ENCODE measurements around the gene ATXN2. TPM values are rescaled to one million over a fixed set of nuclear protein-coding genes. Genes with fewer than 3 reads are reported as not detected.
"Not testable (repeated sequence)": the region's sequence is repeated elsewhere in the genome, so short reads cannot be mapped to it uniquely, and the experiment has no call there.

ATXN2 gene
- total RNA-seq, 2 experiments from 2014 or later, result 37.2 to 42.3 TPM

DNA sequence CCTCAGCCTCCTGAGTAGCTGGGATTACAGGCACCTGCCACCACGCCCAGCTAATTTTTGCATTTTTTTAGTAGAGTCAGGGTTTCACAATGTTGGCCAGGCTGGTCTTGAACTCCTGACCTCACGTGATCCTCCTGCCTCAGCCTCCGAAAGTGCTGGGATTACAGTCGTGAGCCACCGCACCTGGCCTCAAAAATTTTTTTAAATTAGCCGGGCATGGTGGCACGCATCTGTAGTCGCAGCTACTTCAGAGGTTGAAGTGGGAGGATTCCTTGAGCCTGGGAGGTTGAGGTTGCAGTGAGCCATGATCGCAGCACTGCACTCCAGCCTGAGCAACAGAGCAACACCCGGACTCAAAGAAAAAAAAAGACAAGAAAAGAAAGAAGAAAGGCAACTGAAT is 18.7 kb upstream of the ATXN2 start:
- H3K27ac Mint-ChIP-seq; H3K9me3 Mint-ChIP-seq; H3K27me3 Mint-ChIP-seq; H3K4me1 Mint-ChIP-seq; H3K36me3 Mint-ChIP-seq; ATAC-seq (ENCODE audit: low read depth); DNase-seq; H3K4me3 Mint-ChIP-seq: not testable (repeated sequence)
- POLR2A ChIA-PET, result interaction anchor here (0.7 kb wide), 1 partner anchor 52 kb away, joined by 3 read pairs; no protein-coding TSS in a partner anchor

DNA sequence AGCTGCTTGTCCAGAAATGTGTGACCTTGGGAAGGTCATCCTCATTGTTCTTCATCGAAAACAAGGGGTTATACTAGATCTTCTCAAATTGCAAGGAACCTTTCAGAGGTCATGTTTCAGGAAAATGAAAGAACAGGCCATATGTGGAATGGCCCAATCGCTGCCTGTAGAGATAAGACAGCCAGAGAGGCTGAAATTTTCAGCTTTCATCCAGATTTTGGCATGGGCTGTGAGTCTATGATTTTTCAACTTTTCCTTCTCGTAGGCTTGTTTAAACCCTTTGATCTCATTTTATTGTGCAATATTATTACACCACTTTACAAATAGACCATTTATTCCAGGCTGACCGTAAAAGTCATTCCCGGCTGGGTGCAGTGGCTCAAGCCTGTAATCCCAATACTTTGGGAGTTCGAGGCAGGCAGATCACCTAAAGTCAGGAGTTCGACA is 17.1 kb upstream of the ATXN2 start:
- Mint-ChIP-seq H3K27me3 (no peaks in the 10 kb centered on the region), H3K36me3 (no peaks in the 10 kb centered on the region), H3K9me3 (no peaks in the 10 kb centered on the region), H3K4me1 (no peaks in the 10 kb centered on the region), H3K27ac (no peak overlapping the region), H3K4me3 (no peak overlapping the region)
- DNase-seq, result no peak
- POLR2A ChIA-PET, result no interaction called here
- no peak for ATAC-seq (ENCODE audit: low read depth)

DNA sequence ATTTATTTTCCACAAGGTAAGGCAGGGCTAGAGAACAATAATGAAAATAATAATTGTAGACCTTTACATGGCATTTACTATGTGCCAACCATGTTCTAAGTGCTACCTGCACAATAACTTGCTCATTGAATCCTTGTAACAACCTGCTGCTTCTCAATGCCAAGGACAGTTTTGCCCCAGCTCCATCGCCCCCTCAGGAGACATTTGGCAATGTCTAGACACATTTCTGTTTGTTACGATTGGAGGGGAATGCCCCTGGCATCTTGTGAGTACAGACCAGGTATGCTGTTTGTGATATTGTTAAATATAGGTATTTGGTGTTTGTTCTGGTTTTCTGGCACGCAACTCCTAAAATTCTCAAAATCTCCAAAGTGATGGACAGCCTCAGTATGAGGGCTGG is 8.1 kb upstream of the ATXN2 start:
- H3K27me3 Mint-ChIP-seq, result peaks cover 7% of the 10 kb centered on the region
- DNase-seq, result no peak
- no peaks in the 10 kb centered on the region for H3K36me3 Mint-ChIP-seq
- H3K27ac Mint-ChIP-seq, result no peak overlapping the region
- H3K4me1 Mint-ChIP-seq, result no peaks in the 10 kb centered on the region
- no peak for ATAC-seq (ENCODE audit: low read depth)
- H3K4me3 Mint-ChIP-seq, result no peak overlapping the region
- POLR2A ChIA-PET, result no interaction called here
- H3K9me3 Mint-ChIP-seq, result no peaks in the 10 kb centered on the region

DNA sequence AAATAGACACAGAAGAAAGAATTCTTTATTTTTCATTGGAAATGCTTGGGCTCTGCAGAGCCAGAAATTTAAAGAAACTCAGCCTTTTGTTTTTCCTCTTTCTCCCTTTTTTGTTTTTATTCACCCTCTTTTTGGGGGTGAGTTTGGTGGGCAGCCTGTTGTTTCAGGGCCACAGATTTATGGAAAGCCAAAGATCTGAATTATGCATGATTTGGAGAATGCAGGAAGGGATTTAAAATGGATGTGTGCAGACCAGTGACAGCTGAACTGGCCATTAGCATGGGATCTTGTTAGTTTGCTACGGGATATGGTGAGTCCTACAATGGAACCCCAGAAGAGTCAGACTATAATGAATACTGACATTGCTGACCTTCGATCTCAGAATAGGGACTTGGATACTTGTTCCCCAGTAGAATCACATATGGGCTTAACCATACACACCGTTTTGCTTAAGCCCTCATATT is 7.7 kb upstream of the ATXN2 start:
- Mint-ChIP-seq H3K27me3 (peaks cover 7% of the 10 kb centered on the region), H3K4me3 (no peak overlapping the region), H3K4me1 (no peaks in the 10 kb centered on the region), H3K9me3 (no peaks in the 10 kb centered on the region), H3K36me3 (no peaks in the 10 kb centered on the region), H3K27ac (no peak overlapping the region)
- POLR2A ChIA-PET, result no interaction called here
- no peak for DNase-seq
- no peak for ATAC-seq (ENCODE audit: low read depth)

DNA sequence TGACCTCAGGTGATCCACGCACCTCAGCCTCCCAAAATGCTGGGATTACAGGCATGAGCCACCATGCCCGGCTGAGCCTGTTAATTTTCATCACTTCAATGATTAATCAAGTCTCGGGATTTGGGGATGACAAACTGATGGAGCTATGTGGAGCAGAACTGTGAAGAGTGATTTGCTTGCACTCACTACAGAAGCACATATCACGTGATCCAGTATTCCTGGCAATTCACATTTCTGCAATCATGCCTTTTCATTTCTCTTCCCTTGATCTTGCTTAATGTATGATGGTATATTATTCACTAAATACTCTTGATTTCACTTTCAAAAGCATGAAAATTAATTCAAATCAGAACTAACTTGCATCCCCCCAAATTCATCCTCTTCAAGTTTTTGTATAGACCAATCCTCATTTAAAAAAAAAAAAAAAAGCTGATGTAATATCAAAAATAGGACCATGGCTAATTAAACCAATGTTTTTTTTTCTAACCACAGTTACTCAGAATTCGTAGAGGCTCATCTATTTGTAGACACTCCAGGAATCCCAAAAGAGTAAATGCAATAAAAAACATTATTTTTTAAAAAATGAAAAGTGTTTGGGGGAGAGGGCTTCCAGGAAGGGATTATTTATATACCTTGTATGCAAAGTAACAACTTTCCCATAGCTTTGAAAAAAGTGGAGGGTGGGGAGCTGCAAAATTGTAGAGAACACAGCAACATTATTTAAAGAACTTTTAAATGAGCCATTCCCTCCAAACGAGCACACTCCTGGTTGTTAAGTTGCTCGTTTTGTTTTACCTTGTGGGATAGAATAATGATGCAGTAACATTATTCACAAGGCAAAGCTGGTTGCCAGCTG is 7.0 kb upstream of the ATXN2 start:
- ATAC-seq (ENCODE audit: low read depth) (no peak), DNase-seq (no peak)
- no peak overlapping the region for H3K4me3 Mint-ChIP-seq
- POLR2A ChIA-PET, result no interaction called here
- H3K36me3 Mint-ChIP-seq, result no peaks in the 10 kb centered on the region
- no peaks in the 10 kb centered on the region for H3K9me3 Mint-ChIP-seq
- H3K27ac Mint-ChIP-seq, result no peak overlapping the region
- no peaks in the 10 kb centered on the region for H3K4me1 Mint-ChIP-seq
- H3K27me3 Mint-ChIP-seq, result peaks cover 7% of the 10 kb centered on the region

DNA sequence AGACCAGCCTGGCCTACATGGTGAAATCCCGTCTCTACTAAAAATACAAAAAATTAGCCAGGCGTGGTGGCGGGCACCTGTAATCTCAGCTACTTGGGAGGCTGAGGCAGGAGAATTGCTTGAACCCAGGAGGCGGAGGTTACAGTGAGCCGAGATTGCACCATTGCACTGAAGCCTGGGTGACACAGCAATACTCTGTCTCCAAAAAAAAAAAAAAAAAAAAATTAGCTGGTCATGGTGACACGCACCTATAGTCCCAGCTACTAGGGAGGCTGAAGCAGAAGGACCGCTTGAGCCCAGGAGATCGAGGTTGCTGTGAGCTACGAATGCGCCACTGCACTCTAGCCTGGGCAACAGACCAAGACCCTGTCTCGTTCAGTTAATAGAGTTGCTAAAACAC is 3.7 kb upstream of the ATXN2 start:
- not testable (repeated sequence) for H3K9me3 Mint-ChIP-seq; H3K27ac Mint-ChIP-seq; DNase-seq; ATAC-seq (ENCODE audit: low read depth); H3K4me1 Mint-ChIP-seq; H3K27me3 Mint-ChIP-seq; H3K36me3 Mint-ChIP-seq; H3K4me3 Mint-ChIP-seq
- POLR2A ChIA-PET, result interaction anchor here (0.7 kb wide), 1 partner anchor 20 kb away, joined by 4 read pairs; no protein-coding TSS in a partner anchor

DNA sequence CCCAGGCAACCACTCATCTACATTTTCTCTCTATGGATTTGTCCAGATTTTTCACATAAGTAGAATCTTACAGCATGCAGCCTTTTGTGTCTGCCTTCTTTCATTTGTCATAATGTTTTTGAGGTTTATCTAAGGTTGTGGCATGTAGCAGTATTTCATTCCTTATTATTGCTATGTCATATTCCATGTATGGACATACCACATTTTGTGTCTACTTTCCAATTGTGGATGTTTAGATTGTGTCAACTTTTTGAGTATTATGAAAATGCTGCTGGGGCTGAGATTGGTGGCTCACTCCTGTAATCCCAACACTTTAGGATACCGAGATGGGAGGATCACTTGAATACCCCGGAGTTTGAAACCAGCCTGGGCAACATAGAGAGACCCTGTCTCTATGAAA is 3.2 kb upstream of the ATXN2 start:
- H3K27ac Mint-ChIP-seq, result no peak overlapping the region
- no peaks in the 10 kb centered on the region for H3K36me3 Mint-ChIP-seq
- H3K9me3 Mint-ChIP-seq, result no peaks in the 10 kb centered on the region
- no peak for DNase-seq
- H3K4me3 Mint-ChIP-seq, result no peak overlapping the region
- peaks cover 5% of the 10 kb centered on the region for H3K27me3 Mint-ChIP-seq
- POLR2A ChIA-PET, result interaction anchor here (0.7 kb wide), 1 partner anchor 20 kb away, joined by 4 read pairs; no protein-coding TSS in a partner anchor
- no peak for ATAC-seq (ENCODE audit: low read depth)
- H3K4me1 Mint-ChIP-seq, result peaks cover 8% of the 10 kb centered on the region

DNA sequence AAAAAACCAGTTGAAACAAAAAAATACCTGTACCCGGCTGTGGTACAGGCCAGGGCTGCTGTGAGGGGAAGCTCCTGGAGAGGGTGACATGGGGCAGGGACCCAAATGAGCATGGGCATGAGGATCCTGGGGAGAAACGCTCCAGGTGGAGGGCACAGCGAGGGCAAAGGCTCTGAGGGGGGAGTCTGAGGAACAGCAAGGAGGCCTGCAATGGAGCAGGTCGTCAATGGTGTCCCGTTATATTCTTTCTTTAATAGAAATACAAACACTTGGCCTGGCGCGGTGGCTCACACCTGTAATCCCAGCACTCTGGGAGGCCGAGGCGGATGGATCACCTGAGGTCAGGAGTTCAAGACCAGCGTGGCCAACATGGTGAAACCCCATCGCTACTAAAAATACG is 1.9 kb upstream of the ATXN2 start:
- DNase-seq; H3K4me3 Mint-ChIP-seq; H3K27ac Mint-ChIP-seq; POLR2A ChIA-PET; H3K9me3 Mint-ChIP-seq; H3K36me3 Mint-ChIP-seq; H3K27me3 Mint-ChIP-seq; ATAC-seq (ENCODE audit: low read depth): not testable (repeated sequence)
- H3K4me1 Mint-ChIP-seq, result peaks cover 16% of the 10 kb centered on the region

DNA sequence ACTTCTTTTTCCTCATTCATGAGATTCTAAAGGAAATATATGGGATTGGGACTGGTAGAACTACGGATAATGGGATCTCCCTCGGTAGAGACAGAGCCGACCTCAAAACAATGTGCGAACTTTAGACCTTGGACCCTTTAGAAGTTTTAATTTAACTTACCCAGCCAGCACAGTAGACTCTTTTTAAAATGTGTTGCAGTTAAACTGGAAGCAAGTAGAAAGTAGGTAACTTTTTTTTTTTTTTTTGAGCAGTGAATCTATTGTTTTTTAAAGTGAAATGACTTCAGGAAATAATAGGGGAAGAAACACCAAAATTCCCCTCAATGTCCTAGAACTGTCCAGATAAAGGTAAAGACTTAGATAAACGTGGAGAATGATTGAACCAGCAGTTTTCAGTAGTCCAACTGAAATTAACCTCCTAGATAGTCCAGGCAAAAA is 1.1 kb upstream of the ATXN2 start:
- H3K27me3 Mint-ChIP-seq, result no peaks in the 10 kb centered on the region
- no peaks in the 10 kb centered on the region for H3K9me3 Mint-ChIP-seq
- DNase-seq (no peak), ATAC-seq (ENCODE audit: low read depth) (no peak)
- POLR2A ChIA-PET, result interaction anchor here (0.7 kb wide), 1 partner anchor 142 kb away, joined by 6 read pairs; no protein-coding TSS in a partner anchor
- peaks cover 18% of the 10 kb centered on the region for H3K4me1 Mint-ChIP-seq
- peak overlapping the region; percentile 75 for H3K4me3 Mint-ChIP-seq
- H3K27ac Mint-ChIP-seq, result peak overlapping the region; percentile 83
- H3K36me3 Mint-ChIP-seq, result no peaks in the 10 kb centered on the region

DNA sequence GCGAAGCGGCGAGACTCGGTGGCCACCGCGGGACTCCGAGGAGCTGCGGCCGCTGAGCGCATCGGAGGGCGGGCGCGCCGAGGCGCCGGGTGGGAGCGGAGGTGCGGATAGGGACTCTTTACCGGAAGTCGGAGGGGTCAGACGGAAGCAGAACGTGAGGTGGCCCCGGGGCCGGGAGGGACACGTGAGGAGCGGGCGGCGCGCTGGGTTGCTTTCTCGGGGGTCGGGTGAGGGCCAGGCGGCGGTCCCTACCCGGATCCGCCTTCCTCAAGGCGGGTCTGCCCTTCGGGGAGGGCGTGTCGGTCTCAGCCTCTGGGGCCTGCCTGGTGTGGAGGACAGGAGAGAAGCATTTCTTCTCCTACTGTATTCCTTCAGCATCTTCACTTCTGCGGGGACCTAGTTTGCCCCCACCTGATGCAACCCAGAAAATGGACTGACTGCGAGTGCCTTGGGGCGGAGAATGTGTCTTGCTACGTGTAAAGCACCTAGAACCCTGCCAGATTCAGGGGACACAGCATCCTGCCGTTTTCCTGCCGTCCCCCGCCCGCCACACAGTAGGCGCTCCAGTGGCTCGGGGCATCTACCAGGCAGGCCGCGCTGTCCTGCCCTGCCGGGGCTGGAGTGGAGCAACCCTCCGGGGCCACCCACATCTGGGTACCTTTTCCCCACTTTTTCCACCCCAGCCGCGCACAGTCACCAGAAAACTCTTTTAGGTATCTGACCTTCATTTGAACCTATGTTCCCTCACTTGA is 514 bp upstream of the ATXN2 start:
- Mint-ChIP-seq H3K27ac (peak overlapping the region; percentile 83), H3K36me3 (no peaks in the 10 kb centered on the region), H3K27me3 (no peaks in the 10 kb centered on the region), H3K4me3 (peak overlapping the region; percentile 75), H3K4me1 (peaks cover 21% of the 10 kb centered on the region), H3K9me3 (no peaks in the 10 kb centered on the region)
- POLR2A ChIA-PET, result interaction anchor here (0.7 to 1.2 kb wide), 2 partner anchors 86 to 142 kb away, joined by 3 to 6 read pairs; partner anchors contain the start of genes ACAD10 and BRAP
- DNase-seq, result peak; percentile 91
- peak; percentile 83 for ATAC-seq (ENCODE audit: low read depth)

DNA sequence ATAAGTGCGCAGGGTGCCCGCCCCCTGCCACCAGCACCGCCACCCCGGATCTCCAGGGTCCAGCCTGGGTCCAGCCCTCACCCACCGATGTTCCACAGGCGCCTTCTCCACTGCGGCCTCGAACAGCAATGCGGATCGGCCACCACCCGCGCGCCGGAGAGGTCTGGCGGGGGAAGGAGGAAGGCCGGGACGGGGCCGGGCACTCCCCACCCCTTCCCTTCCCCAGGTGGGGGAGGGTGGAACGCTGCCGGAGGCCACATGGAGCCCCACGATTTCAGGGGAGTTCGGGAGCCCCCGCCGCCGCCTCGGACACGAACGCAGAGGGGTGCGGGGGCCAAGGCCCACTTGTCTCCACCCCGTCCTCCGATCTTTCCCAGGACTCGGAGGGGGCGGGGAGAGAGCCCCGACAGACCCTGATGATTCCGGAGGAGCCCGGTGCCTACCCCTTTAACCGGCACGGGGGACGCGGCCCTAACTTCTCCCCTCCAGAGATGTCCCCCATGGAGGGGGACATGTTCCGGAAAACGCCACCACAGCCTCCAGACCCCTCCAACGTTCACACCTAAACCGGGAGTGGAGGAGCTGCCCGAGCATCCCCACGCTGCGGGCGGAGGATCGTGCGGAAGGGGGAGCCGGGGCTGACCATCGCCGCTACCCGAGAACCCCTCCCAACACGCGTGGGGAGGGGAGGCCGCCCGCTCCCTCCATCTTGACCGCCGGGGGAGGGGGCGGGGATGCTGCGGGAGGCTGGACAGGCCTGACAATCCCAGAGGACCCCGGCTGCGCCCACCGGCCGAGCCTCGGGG is 1.1 kb downstream of the ATXN2 start:
- no peak for ATAC-seq (ENCODE audit: low read depth)
- POLR2A ChIA-PET, result interaction anchor here (0.6 kb wide), 1 partner anchor 201 kb away, joined by 3 read pairs; no protein-coding TSS in a partner anchor
- peak; percentile 59 for DNase-seq
- H3K4me1 Mint-ChIP-seq, result peaks cover 24% of the 10 kb centered on the region
- H3K9me3 Mint-ChIP-seq, result no peaks in the 10 kb centered on the region
- peak overlapping the region; percentile 79 for H3K27ac Mint-ChIP-seq
- peak overlapping the region; percentile 97 for H3K4me3 Mint-ChIP-seq
- H3K36me3 Mint-ChIP-seq, result no peaks in the 10 kb centered on the region
- no peaks in the 10 kb centered on the region for H3K27me3 Mint-ChIP-seq

DNA sequence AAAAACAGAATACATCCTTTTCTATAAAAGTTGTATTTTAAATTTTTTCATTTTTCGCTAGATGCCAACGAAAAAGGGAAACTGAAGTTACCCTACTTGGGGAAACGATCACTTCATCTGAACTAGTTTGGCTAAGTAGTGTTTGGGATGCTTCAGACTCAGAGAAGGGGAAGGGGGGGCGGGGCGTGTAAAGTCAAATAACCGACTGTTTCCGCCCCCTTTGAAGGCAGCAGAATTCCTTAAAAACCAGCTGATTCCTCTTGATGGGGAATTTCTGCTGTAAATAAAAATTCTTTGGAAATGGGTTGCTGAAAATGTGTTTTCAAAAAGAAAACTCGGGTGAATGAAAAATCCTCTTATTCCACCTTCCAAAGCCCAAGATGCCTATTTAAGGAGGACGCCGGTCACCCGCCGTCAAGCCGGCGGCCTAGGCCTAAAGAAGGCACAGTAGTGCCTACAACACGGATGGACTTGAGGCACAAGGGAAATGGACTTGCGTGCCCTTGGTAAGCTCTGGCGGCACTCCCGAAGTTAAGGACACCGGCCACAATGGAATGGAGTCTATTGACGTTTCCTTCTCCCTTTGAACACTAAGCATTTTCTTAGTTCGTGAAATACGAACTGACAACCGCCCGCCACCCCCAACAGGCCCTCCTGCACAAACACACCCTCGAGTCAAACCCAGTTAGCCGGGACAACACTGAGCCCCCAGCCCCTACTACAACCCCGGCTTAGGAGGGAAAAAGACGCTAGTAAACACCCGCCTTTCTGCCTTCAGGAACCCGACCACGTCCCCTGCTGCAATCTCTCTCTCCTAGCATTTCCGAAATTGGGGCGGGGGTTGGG is 1.9 kb downstream of the ATXN2 start:
- Mint-ChIP-seq H3K27me3 (no peaks in the 10 kb centered on the region), H3K36me3 (no peaks in the 10 kb centered on the region), H3K27ac (peak overlapping the region; percentile 78), H3K4me1 (peaks cover 24% of the 10 kb centered on the region), H3K4me3 (peak overlapping the region; percentile 97), H3K9me3 (no peaks in the 10 kb centered on the region)
- POLR2A ChIA-PET, result no interaction called here
- ATAC-seq (ENCODE audit: low read depth), result no peak
- peak; percentile 36 for DNase-seq

All from activated naive CD8-positive, alpha-beta T cell treated with anti-CD3 and anti-CD28 coated beads, Interleukin-2, amount 10 ng/mL, durations not matched to agents 7 days and 5 days (primary cell).